Subcutaneous adipose tissue (tissue), 4 donors: ENCODE results near the gene DCLK1. TPM values are rescaled to one million over a fixed set of nuclear protein-coding genes. Genes with fewer than 3 reads are reported as not detected.

Experiments
- total RNA-seq, 4 donors: library from RNA; depleted of rRNA; stranded (reverse); fragments of >200 nt; gene quantifications; one replicate each; pipeline ENCODE4 v1.1.0, GENCODE V29; 2016
- TF ChIP-seq, protein P1 (sequence below): fragments of 450-650 bp; IDR thresholded peaks from one replicate; pipeline ENCODE4 v1.5.1; 2016; ENCODE audit warnings: low read depth, mild to moderate bottlenecking, control low read depth, antibody characterized with exemption, moderate library complexity

The DCLK1 gene
- total RNA-seq, 4 donors from 2014 or later, result 78.9 to 116 (median 106) TPM

DNA sequence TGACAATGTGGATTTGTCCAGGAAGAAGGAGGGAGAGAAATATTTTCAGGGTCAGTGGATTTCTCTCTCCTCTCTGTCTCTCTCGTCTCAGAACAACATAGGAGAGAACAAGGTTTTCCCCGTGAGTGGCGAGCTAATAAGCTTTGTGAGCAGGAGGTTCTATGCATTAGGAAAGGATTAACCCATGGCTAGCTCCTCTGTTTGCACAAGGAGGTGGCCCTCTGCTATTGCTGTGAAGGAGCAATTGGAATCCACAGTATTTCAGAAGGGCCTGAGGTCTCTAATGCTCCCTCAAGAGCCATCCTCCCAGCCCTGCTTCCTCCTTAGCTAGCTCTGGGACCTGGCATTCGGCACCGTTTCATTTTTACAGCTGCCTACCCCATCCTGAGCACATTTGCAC lies 365.8 kb downstream of the DCLK1 start:
- TF ChIP-seq, protein P1, sequence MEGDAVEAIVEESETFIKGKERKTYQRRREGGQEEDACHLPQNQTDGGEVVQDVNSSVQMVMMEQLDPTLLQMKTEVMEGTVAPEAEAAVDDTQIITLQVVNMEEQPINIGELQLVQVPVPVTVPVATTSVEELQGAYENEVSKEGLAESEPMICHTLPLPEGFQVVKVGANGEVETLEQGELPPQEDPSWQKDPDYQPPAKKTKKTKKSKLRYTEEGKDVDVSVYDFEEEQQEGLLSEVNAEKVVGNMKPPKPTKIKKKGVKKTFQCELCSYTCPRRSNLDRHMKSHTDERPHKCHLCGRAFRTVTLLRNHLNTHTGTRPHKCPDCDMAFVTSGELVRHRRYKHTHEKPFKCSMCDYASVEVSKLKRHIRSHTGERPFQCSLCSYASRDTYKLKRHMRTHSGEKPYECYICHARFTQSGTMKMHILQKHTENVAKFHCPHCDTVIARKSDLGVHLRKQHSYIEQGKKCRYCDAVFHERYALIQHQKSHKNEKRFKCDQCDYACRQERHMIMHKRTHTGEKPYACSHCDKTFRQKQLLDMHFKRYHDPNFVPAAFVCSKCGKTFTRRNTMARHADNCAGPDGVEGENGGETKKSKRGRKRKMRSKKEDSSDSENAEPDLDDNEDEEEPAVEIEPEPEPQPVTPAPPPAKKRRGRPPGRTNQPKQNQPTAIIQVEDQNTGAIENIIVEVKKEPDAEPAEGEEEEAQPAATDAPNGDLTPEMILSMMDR, result no peak

DNA sequence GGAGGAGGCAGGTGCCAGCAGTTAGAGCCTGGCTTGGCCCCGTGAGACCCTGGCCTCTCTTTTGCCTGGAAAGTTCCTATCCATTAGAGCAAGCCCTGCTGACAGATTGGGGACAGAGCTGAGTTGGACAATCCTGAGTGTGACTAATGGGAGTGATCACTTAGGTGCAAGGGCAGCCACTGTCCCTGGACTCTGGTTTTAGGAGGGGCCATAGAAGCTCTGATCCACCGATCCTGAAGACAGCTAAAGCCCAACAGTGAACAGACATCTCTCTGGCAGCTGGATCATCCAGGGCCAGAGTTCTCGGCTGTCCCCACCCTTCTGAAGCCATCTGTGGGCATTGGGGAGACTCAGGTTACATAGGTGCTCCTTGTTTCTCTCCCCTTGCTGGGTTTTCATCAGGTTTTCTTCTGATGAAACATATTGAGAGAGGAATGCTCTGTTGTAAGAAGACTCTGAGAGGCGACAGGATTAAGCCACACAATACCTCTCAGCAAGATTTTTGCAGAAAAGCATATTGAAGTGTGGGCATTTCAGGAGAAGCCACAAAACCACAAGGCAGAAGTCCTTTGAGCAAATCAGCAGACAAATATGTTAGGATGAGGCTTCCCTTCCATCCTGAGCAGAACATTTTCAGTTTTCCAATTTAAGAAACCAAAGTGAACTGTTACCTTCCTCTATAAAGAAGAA lies 366.7 kb downstream of the DCLK1 start:
- TF ChIP-seq, protein P1, result no peak

DNA sequence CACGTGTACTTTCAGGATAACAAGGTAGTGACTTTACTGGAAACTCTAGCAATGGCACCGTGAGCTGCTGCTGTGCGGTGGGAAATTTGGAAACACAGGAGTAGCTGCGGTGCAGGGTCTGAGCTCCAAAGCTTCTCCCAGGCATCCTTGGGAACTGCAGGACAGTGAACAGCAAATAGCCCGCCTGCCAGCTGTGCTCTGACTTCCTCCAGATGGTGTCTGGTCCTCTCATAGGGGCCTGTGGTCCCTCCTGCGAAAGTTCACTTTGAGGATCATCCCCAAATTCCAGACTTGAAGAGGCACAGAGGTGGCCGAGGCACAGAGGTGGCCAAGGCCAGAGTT lies 367.4 kb downstream of the DCLK1 start:
- TF ChIP-seq, protein P1, result no peak

DNA sequence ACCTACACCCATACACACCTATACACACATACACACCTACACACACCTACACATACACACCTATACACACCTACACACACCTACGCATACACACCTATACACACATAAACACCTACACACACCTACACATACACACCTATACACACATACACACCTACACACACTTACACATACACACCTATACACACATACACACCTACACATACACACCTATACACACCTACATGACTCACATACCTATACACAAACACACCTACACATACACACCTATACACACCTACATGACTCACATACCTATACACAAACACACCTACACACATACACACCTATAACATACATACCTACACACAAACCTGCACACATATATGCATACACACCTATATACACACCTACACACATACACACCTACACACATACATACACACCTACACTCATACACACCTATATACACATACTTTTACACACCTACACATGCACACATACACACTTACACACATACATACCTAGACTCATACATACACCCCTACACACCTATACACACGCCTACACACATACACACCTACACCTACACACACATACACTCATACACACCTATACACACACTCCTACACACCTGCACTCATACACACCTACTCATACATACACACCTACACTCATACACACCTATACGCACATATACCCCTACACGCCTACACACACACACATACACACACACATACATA lies 368.0 kb downstream of the DCLK1 start:
- TF ChIP-seq, protein P1, result no peak

DNA sequence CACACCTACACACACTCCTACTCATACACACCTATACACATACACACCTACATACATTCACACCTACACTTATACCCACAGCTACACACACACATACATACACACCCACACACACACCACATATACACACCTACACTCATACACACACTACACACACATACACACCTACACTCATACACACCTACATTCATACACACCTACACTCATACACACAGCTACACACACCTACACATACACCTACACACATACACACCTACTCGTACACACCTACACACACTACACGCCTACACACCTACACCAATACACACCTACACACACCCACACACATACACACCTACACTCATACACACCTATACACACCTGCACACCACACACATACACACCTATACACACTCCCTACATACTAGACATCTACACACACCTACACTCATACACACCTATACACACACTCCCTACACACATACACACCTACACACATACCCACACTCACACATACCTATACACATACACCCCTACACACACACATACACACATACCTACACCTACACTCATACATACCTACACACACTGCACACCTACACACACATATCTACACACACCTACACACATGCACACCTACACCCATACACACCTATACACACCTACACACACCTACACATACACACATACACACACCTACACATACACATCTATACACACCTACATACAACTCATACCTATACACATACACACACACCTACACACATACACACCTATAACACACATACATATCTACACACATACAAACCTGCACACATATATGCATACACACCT lies 369.5 kb downstream of the DCLK1 start:
- TF ChIP-seq, protein P1, result no peak

DNA sequence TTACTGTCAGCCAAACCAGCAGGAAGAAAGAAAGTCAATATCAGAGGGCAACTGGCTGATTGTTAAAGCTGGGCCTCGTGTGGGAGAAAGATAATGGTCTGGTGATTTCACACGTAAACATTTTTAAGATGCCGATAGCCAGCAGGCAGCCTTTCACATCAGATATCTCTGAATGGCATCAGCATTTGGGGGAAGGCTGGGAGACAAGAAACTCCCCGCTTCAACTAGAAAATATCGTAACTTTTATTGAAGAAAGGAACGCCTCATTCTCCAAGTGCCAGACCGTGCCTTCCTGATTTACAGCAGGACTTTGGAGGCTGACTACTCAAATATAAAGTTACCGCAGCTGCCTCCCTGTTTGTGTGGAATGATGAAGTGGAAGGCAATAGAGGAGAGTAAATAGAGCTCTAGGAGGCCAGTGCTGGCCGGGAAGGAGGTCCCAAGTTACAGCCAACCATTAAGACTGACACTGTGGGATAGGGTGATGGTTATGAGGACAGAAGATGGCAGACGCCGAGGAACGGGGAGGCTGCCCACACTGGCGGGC lies 370.4 kb downstream of the DCLK1 start:
- TF ChIP-seq, protein P1, result no peak

DNA sequence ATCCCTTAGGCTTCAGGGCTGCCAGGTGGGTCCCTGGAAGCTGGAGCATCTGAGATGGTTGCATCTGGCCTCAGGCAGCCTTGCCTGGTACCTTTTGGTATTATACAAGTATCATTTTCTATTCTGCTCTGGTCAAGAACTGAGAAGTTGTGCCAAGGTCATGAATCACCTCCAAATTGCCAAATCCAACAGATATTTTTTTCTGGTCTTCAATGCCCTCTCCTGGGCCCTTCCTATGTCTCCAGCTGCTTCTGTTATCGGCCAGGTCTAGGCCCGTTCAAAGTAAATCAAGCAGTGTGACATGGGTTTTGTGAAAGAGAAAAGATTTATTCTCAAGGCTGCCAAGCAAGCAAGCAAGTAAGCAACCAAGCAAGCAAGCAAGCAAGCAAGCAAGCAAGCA lies 383.6 kb downstream of the DCLK1 start:
- TF ChIP-seq, protein P1, result no peak
